WTC11 (cell line): ENCODE measurements around the gene GAS2L1. TPM values are rescaled to one million over a fixed set of nuclear protein-coding genes. Genes with fewer than 3 reads are reported as not detected.

Experiments
- ATAC-seq: fragments of 200-7000 bp; cut with Tn5 transposase; 2 replicates; pipeline ENCODE4 v1.10.0; 2021; ENCODE audit warnings: mild to moderate bottlenecking, moderate library complexity
- CTCF ChIA-PET: fragments of 300-600 bp; sonication (Branson Sonifier 250); formaldehyde crosslinking; loops from one replicate; lab custom pipeline; 2021; ENCODE audit warnings: antibody characterized with exemption; lab: Charles Lee
- POLR2A ChIA-PET: fragments of 350-600 bp; sonication (Branson Sonifier 250); formaldehyde crosslinking; loops from one replicate; lab custom pipeline; 2021; ENCODE audit warnings: antibody characterized with exemption; lab: Charles Lee
- DNase-seq: peaks from one replicate; pipeline ENCODE4 v3.0.0; 2021; ENCODE audit warnings: low spot score
- H3K27ac Mint-ChIP-seq: 2 replicates; pipeline ENCODE4 v1.8.0; 2021; ENCODE audit warnings: mixed read lengths
- H3K27me3 Mint-ChIP-seq: 2 replicates; pipeline ENCODE4 v1.8.0; 2021; ENCODE audit warnings: low read depth, mild to moderate bottlenecking, moderate library complexity, mixed read lengths
- H3K36me3 Mint-ChIP-seq: 2 replicates; pipeline ENCODE4 v1.8.0; 2021; ENCODE audit warnings: mixed read lengths
- H3K4me1 Mint-ChIP-seq: 2 replicates; pipeline ENCODE4 v1.8.0; 2022; ENCODE audit warnings: mixed read lengths
- H3K4me3 Mint-ChIP-seq: 2 replicates; pipeline ENCODE4 v1.8.0; 2021; ENCODE audit warnings: mild to moderate bottlenecking, moderate library complexity, mixed read lengths
- H3K9me3 Mint-ChIP-seq: 2 replicates; pipeline ENCODE4 v1.8.0; 2021; ENCODE audit warnings: mixed read lengths
- ARID4B ChIP-seq: sonication (generic); formaldehyde crosslinking; IDR thresholded peaks from 2 replicates; pipeline ENCODE4 v1.8.0; 2023; ENCODE audit warnings: missing genetic modification reagents, mild to moderate bottlenecking, borderline replicate concordance
- ATF1 ChIP-seq: sonication (generic); formaldehyde crosslinking; IDR thresholded peaks from 2 replicates; pipeline ENCODE4 v1.8.1; 2023; ENCODE audit warnings: mild to moderate bottlenecking, moderate library complexity, missing genetic modification reagents
- E2F1 ChIP-seq: sonication (generic); formaldehyde crosslinking; IDR thresholded peaks from 2 replicates; pipeline ENCODE4 v1.8.0; 2022; ENCODE audit warnings: mild to moderate bottlenecking, missing genetic modification reagents
- ELF4 ChIP-seq: sonication (generic); formaldehyde crosslinking; IDR thresholded peaks from 2 replicates; pipeline ENCODE4 v1.8.1; 2022; ENCODE audit warnings: low read depth, mild to moderate bottlenecking, moderate library complexity, missing genetic modification reagents
- ETV6 ChIP-seq: sonication (generic); formaldehyde crosslinking; IDR thresholded peaks from 2 replicates; pipeline ENCODE4 v1.8.1; 2022; ENCODE audit warnings: mild to moderate bottlenecking, missing genetic modification reagents
- HMGA2 ChIP-seq: fragments of 250-450 bp; sonication (Bioruptor Pico); IDR thresholded peaks from 2 replicates; pipeline ENCODE4 v1.4.0; 2021; ENCODE audit warnings: mild to moderate bottlenecking, moderate library complexity
- NR2C2 ChIP-seq: sonication (generic); formaldehyde crosslinking; IDR thresholded peaks from 2 replicates; pipeline ENCODE4 v1.8.0; 2022; ENCODE audit warnings: mild to moderate bottlenecking, missing genetic modification reagents
- SOX15 ChIP-seq: fragments of 250-450 bp; sonication (Bioruptor Pico); IDR thresholded peaks from 2 replicates; pipeline ENCODE4 v1.9.0; 2021; ENCODE audit warnings: mild to moderate bottlenecking
- TEAD1 ChIP-seq: sonication (generic); formaldehyde crosslinking; IDR thresholded peaks from 2 replicates; pipeline ENCODE4 v1.8.0; 2022; ENCODE audit warnings: mild to moderate bottlenecking, missing genetic modification reagents
- USF1 ChIP-seq: sonication (generic); formaldehyde crosslinking; IDR thresholded peaks from 2 replicates; pipeline ENCODE4 v1.8.0; 2022; ENCODE audit warnings: mild to moderate bottlenecking, missing genetic modification reagents
- ZBTB21 ChIP-seq: sonication (generic); formaldehyde crosslinking; IDR thresholded peaks from 2 replicates; pipeline ENCODE4 v1.8.1; 2023; ENCODE audit warnings: mild to moderate bottlenecking, missing genetic modification reagents, borderline replicate concordance
- ZNF416 ChIP-seq: fragments of 250-450 bp; sonication (Bioruptor Pico); IDR thresholded peaks from 2 replicates; pipeline ENCODE4 v1.9.0; 2021; ENCODE audit warnings: mild to moderate bottlenecking, inconsistent platforms
- total RNA-seq: library from RNA; stranded (reverse); gene quantifications from 3 replicates; pipeline ENCODE4 v1.2.3, GENCODE V29; 2021
- TF ChIP-seq, protein P1 (sequence below): sonication (generic); formaldehyde crosslinking; IDR thresholded peaks from 2 replicates; pipeline ENCODE4 v1.8.0; 2022; ENCODE audit warnings: missing genetic modification reagents
- TF ChIP-seq, protein P2 (sequence below): sonication (generic); formaldehyde crosslinking; IDR thresholded peaks from 2 replicates; pipeline ENCODE4 v1.8.1; 2023; ENCODE audit warnings: mild to moderate bottlenecking, moderate library complexity, missing genetic modification reagents

GAS2L1 gene
- total RNA-seq, 1 experiment from 2014 or later = 19.9 TPM

DNA sequence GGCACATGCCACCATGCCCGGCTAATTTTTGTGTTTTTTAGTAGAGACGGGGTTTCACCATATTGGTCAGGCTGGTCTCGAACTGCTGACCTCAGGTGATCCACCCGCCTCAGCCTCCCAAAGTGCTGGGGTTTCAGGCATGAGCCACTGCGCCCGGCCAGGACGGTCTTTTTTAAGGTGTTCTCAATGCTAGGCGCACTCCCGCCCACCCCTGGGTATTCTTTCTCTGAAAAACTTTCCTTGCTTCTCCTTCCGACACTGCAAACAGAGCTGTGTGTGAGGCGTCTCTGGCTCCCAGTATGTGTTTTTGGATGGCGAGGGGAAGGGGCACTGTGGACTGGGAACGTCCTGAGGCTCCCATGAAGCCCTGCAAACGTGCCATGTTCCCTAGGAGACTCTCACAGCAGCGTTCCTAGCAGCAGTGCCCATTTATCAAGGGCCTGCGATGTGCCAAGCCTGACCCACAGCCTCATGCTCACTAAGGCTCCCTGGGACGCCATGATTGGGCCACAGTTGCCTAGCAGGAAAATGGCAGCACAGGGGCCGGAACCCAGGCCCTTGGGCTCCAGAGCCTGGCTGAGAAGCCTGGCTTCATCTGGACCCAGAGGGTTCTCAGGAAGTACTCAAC, 11.5 kb downstream of the GAS2L1 start:
- Mint-ChIP-seq H3K4me3 (no peak overlapping the region), H3K9me3 (peaks cover 3% of the 10 kb centered on the region; the same call in 1 of the 2 replicates), H3K4me1 (peaks cover 11% of the 10 kb centered on the region), H3K27me3 (peaks cover 46% of the 10 kb centered on the region), H3K36me3 (peaks cover 6% of the 10 kb centered on the region; the same call in 1 of the 2 replicates), H3K27ac (no peak overlapping the region)
- DNase-seq = no peak
- POLR2A ChIA-PET = interaction anchor here (1.0 kb wide), 1 partner anchor 12 kb away, joined by 5 read pairs; the partner anchor contains the start of gene GAS2L1
- TF ChIP-seq HMGA2 (CRISPR knock-in tag) (no peak), ARID4B (CRISPR knock-in tag) (no peak), USF1 (CRISPR knock-in tag) (no peak), ATF1 (CRISPR knock-in tag) (no peak), ELF4 (CRISPR knock-in tag) (no peak), SOX15 (CRISPR knock-in tag) (no peak), NR2C2 (CRISPR knock-in tag) (no peak), ZBTB21 (no peak), ETV6 (CRISPR knock-in tag) (no peak), ZNF416 (no peak), E2F1 (CRISPR knock-in tag) (no peak), TEAD1 (CRISPR knock-in tag) (no peak)
- TF ChIP-seq, protein P1, sequence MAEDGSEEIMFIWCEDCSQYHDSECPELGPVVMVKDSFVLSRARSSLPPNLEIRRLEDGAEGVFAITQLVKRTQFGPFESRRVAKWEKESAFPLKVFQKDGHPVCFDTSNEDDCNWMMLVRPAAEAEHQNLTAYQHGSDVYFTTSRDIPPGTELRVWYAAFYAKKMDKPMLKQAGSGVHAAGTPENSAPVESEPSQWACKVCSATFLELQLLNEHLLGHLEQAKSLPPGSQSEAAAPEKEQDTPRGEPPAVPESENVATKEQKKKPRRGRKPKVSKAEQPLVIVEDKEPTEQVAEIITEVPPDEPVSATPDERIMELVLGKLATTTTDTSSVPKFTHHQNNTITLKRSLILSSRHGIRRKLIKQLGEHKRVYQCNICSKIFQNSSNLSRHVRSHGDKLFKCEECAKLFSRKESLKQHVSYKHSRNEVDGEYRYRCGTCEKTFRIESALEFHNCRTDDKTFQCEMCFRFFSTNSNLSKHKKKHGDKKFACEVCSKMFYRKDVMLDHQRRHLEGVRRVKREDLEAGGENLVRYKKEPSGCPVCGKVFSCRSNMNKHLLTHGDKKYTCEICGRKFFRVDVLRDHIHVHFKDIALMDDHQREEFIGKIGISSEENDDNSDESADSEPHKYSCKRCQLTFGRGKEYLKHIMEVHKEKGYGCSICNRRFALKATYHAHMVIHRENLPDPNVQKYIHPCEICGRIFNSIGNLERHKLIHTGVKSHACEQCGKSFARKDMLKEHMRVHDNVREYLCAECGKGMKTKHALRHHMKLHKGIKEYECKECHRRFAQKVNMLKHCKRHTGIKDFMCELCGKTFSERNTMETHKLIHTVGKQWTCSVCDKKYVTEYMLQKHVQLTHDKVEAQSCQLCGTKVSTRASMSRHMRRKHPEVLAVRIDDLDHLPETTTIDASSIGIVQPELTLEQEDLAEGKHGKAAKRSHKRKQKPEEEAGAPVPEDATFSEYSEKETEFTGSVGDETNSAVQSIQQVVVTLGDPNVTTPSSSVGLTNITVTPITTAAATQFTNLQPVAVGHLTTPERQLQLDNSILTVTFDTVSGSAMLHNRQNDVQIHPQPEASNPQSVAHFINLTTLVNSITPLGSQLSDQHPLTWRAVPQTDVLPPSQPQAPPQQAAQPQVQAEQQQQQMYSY (CRISPR knock-in tag) = no peak
- TF ChIP-seq, protein P2, sequence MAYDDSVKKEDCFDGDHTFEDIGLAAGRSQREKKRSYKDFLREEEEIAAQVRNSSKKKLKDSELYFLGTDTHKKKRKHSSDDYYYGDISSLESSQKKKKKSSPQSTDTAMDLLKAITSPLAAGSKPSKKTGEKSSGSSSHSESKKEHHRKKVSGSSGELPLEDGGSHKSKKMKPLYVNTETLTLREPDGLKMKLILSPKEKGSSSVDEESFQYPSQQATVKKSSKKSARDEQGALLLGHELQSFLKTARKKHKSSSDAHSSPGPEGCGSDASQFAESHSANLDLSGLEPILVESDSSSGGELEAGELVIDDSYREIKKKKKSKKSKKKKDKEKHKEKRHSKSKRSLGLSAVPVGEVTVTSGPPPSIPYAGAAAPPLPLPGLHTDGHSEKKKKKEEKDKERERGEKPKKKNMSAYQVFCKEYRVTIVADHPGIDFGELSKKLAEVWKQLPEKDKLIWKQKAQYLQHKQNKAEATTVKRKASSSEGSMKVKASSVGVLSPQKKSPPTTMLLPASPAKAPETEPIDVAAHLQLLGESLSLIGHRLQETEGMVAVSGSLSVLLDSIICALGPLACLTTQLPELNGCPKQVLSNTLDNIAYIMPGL (CRISPR knock-in tag) = no peak
- no peak for ATAC-seq
- CTCF ChIA-PET = interaction anchor here (1.0 kb wide), 1 partner anchor 12 kb away, joined by 5 read pairs; the partner anchor contains the start of gene GAS2L1
